Measurements from ENCODE around the gene MFSD11. TPM values are rescaled to one million over a fixed set of nuclear protein-coding genes. Genes with fewer than 3 reads are reported as not detected.
"Not testable (repeated sequence)": the region's sequence is repeated elsewhere in the genome, so short reads cannot be mapped to it uniquely, and the experiment has no call there.

Gene MFSD11
- total RNA-seq, 4 donors from 2014 or later: 35.3 to 64.8 (median 47.0) TPM

- Histone ChIP-seq H3K4me3 (peak overlapping the region; percentile 86 to 98 (median 95)), H3K27me3 (no peaks in the 10 kb centered on the region), H3K36me3 (peaks cover 0 to 43% (median 0%) of the 10 kb centered on the region in 3 donors), H3K27ac (peak overlapping the region; percentile 72 to 100 (median 98)), H3K4me1 (peaks cover 0 to 40% (median 8%) of the 10 kb centered on the region in 4 donors), H3K9me3 (no peaks in the 10 kb centered on the region)
- peak; percentile 26 to 54 (median 51) for DNase-seq
- TF ChIP-seq CTCF (IDR thresholded peaks at IDR 0.05) (no peak), POLR2A (IDR thresholded peaks at IDR 0.05) (no peak)
These were observed 10.0 kb upstream of the MFSD11 start for GRCh38 chr17:76727745-76728456.

GRCh38 chr17:76731800-76732733 lies 5.9 kb upstream of the MFSD11 start:
- Histone ChIP-seq H3K4me1 (peaks cover 3 to 47% (median 12%) of the 10 kb centered on the region in 4 donors), H3K36me3 (peaks cover 0 to 46% (median 0%) of the 10 kb centered on the region in 3 donors), H3K27ac (peak overlapping the region in 1 of 4 donors; percentile 11)
- H3K4me3 ChIP-seq, H3K9me3 ChIP-seq, DNase-seq, H3K27me3 ChIP-seq: not testable (repeated sequence)

- peak in 1 of 3 donors; percentile 39 for DNase-seq
- H3K4me3 ChIP-seq: no peak overlapping the region
- H3K9me3 ChIP-seq: no peaks in the 10 kb centered on the region
- H3K36me3 ChIP-seq: peaks cover 0 to 46% (median 0%) of the 10 kb centered on the region in 3 donors
- H3K27me3 ChIP-seq: no peaks in the 10 kb centered on the region
- TF ChIP-seq CTCF (IDR thresholded peaks at IDR 0.05) (no peak), POLR2A (IDR thresholded peaks at IDR 0.05) (no peak)
- peaks cover 3 to 40% (median 12%) of the 10 kb centered on the region in 4 donors for H3K4me1 ChIP-seq
- H3K27ac ChIP-seq: peak overlapping the region in 1 of 4 donors; percentile 11
These were observed 4.9 kb upstream of the MFSD11 start for GRCh38 chr17:76732734-76733617.

- H3K27me3 ChIP-seq: no peaks in the 10 kb centered on the region
- no peak for TF ChIP-seq CTCF (IDR thresholded peaks at IDR 0.05)
- no peak for TF ChIP-seq POLR2A (IDR thresholded peaks at IDR 0.05)
- peaks cover 0 to 46% (median 0%) of the 10 kb centered on the region in 3 donors for H3K36me3 ChIP-seq
- no peak overlapping the region for H3K27ac ChIP-seq
- peaks cover 3 to 42% (median 14%) of the 10 kb centered on the region in 4 donors for H3K4me1 ChIP-seq
- no peak for DNase-seq
- H3K4me3 ChIP-seq: peak overlapping the region in 1 of 4 donors; percentile 97
- no peaks in the 10 kb centered on the region for H3K9me3 ChIP-seq
These were observed 4.3 kb upstream of the MFSD11 start for GRCh38 chr17:76733618-76733957.

GRCh38 chr17:76734080-76734840 lies 3.7 kb upstream of the MFSD11 start:
- H3K27me3 ChIP-seq: no peaks in the 10 kb centered on the region
- peak overlapping the region; percentile 16 to 100 (median 100) for H3K27ac ChIP-seq
- H3K4me3 ChIP-seq: peak overlapping the region in 3 of 4 donors; percentile 10 to 97 (median 93)
- no peak for TF ChIP-seq CTCF (IDR thresholded peaks at IDR 0.05)
- no peak for TF ChIP-seq POLR2A (IDR thresholded peaks at IDR 0.05)
- DNase-seq: peak in 1 of 3 donors; percentile 35
- peaks cover 0 to 46% (median 0%) of the 10 kb centered on the region in 3 donors for H3K36me3 ChIP-seq
- H3K9me3 ChIP-seq: no peaks in the 10 kb centered on the region
- peaks cover 3 to 48% (median 16%) of the 10 kb centered on the region in 4 donors for H3K4me1 ChIP-seq

Data from Peyer's patch (tissue), 4 donors.